HepG2 (cell line): ENCODE data around the gene PDE3B. TPM values are rescaled to one million over a fixed set of nuclear protein-coding genes. Genes with fewer than 3 reads are reported as not detected.
"Not testable (repeated sequence)": the region's sequence is repeated elsewhere in the genome, so short reads cannot be mapped to it uniquely, and the experiment has no call there.

Experiments used
- CHD4 ChIP-seq: fragments of 200-600 bp; sonication (generic); IDR thresholded peaks from 2 replicates; pipeline ENCODE4 v1.7.0; 2017; ENCODE audit warnings: mild to moderate bottlenecking, low read length, borderline replicate concordance
- FOXA3 ChIP-seq: IDR thresholded peaks from 2 replicates; pipeline ENCODE4 v1.6.1; 2016; ENCODE audit warnings: missing genetic modification reagents, missing compliant biosample characterization
- FOXJ3 ChIP-seq: sonication (generic); formaldehyde crosslinking; IDR thresholded peaks from 2 replicates; pipeline ENCODE4 v1.4.0; 2020; ENCODE audit warnings: missing genetic modification reagents, mild to moderate bottlenecking, borderline replicate concordance
- FOXO1 ChIP-seq: sonication (generic); formaldehyde crosslinking; IDR thresholded peaks from 2 replicates; pipeline ENCODE4 v1.4.0; 2020; ENCODE audit warnings: missing genetic modification reagents
- FOXP1 ChIP-seq, 2 experiments: fragments of 450-650 bp in 1 of 2; IDR thresholded peaks; 2 replicates each; pipeline ENCODE4 v1.6.1; 2017 to 2018; ENCODE audit warnings: antibody characterized with exemption in 1 of 2
- FOXP4 ChIP-seq: sonication (generic); formaldehyde crosslinking; IDR thresholded peaks from 2 replicates; pipeline ENCODE4 v1.4.0; 2020; ENCODE audit warnings: missing genetic modification reagents
- GATA4 ChIP-seq: sonication (generic); IDR thresholded peaks from 2 replicates; pipeline ENCODE4 v1.6.1; 2016; ENCODE audit warnings: antibody characterized with exemption, low read depth, borderline replicate concordance
- GATAD2A ChIP-seq: IDR thresholded peaks from 2 replicates; pipeline ENCODE4 v1.6.1; 2016
- HMG20A ChIP-seq: IDR thresholded peaks from 2 replicates; pipeline ENCODE4 v1.6.1; 2016; ENCODE audit warnings: borderline replicate concordance
- HNF4A ChIP-seq: sonication (generic); formaldehyde crosslinking; IDR thresholded peaks from 2 replicates; pipeline ENCODE4 v1.4.0; 2020; ENCODE audit warnings: missing genetic modification reagents
- HNF4G ChIP-seq, 2 experiments: sonication (generic) in 1 of 2; formaldehyde crosslinking in 1 of 2; IDR thresholded peaks; 2 replicates each; pipeline versions ENCODE4 v1.4.0 to v1.6.1; 2011 to 2020; ENCODE audit warnings: borderline replicate concordance in 2 of 2, low read depth in 2 of 2, mild to moderate bottlenecking in 2 of 2, low read length in 1 of 2, missing genetic modification reagents in 1 of 2, moderate library complexity in 1 of 2
- ISL2 ChIP-seq: sonication (generic); formaldehyde crosslinking; IDR thresholded peaks from 2 replicates; pipeline ENCODE4 v1.5.0; 2020; ENCODE audit warnings: missing genetic modification reagents
- MED1 ChIP-seq: sonication (generic); formaldehyde crosslinking; IDR thresholded peaks from 2 replicates; pipeline ENCODE4 v1.4.0; 2020; ENCODE audit warnings: missing genetic modification reagents
- NCOA2 ChIP-seq: sonication (generic); formaldehyde crosslinking; IDR thresholded peaks from 2 replicates; pipeline ENCODE4 v1.8.0; 2022; ENCODE audit warnings: inconsistent platforms
- NR2F2 ChIP-seq: IDR thresholded peaks from 2 replicates; pipeline ENCODE4 v1.6.1; 2012; ENCODE audit warnings: low read depth, inconsistent platforms, borderline replicate concordance
- NR2F6 ChIP-seq, 2 experiments: IDR thresholded peaks; 2 replicates each; pipeline ENCODE4 v1.6.1; 2016; ENCODE audit warnings: antibody characterized with exemption in 1 of 2, mild to moderate bottlenecking in 1 of 2
- PATZ1 ChIP-seq: sonication (generic); formaldehyde crosslinking; IDR thresholded peaks from 2 replicates; pipeline ENCODE4 v1.4.0; 2020; ENCODE audit warnings: missing genetic modification reagents
- POGZ ChIP-seq: sonication (generic); formaldehyde crosslinking; IDR thresholded peaks from 2 replicates; pipeline ENCODE4 v1.4.0; 2020; ENCODE audit warnings: mild to moderate bottlenecking, missing genetic modification reagents
- RARA ChIP-seq: IDR thresholded peaks from 2 replicates; pipeline ENCODE4 v1.6.1; 2016; ENCODE audit warnings: missing genetic modification reagents, missing compliant biosample characterization
- SOX13 ChIP-seq, 3 experiments: fragments of 450-650 bp in 1 of 3; sonication (generic) in 1 of 3; formaldehyde crosslinking in 1 of 3; IDR thresholded peaks in 2 of 3; conservative IDR thresholded peaks in 1 of 3; 2 replicates each; pipeline versions ENCODE4 v1.5.0 to v1.6.1; 2016 to 2020; ENCODE audit warnings: antibody characterized with exemption in 1 of 3, mild to moderate bottlenecking in 1 of 3, missing compliant biosample characterization in 1 of 3, missing genetic modification reagents in 1 of 3, moderate library complexity in 1 of 3
- SOX5 ChIP-seq: IDR thresholded peaks from 2 replicates; pipeline ENCODE4 v1.6.1; 2016; ENCODE audit warnings: borderline replicate concordance
- SOX6 ChIP-seq, 2 experiments: fragments of 450-650 bp in 1 of 2; sonication (generic) in 1 of 2; formaldehyde crosslinking in 1 of 2; IDR thresholded peaks; 2 replicates each; pipeline versions ENCODE4 v1.4.0 to v1.6.1; 2017 to 2020; ENCODE audit warnings: antibody characterized with exemption in 1 of 2, mild to moderate bottlenecking in 1 of 2, missing genetic modification reagents in 1 of 2
- TEAD3 ChIP-seq: optimal IDR thresholded peaks from 2 replicates; pipeline ENCODE3; 2016; ENCODE audit warnings: borderline replicate concordance
- ZMYM4 ChIP-seq: sonication (generic); formaldehyde crosslinking; IDR thresholded peaks from 2 replicates; pipeline ENCODE4 v1.8.1; 2023; ENCODE audit warnings: mild to moderate bottlenecking, missing genetic modification reagents
- ZNF784 ChIP-seq: sonication (generic); formaldehyde crosslinking; IDR thresholded peaks from 2 replicates; pipeline ENCODE4 v1.5.1; 2020; ENCODE audit warnings: missing genetic modification reagents, mild to moderate bottlenecking, borderline replicate concordance
- polyA plus RNA-seq, 8 experiments: library from polyadenylated mRNA; depleted of rRNA in 3 of 8; stranded (reverse) in 7 of 8; unstranded in 1 of 8; fragments of >200 nt; fragmentation: Illumina TruSeq in 4 of 8; extraction: Trizol in 4 of 8; gene quantifications; 2 replicates each; pipeline versions ENCODE4 v1.2.1 to v1.2.3, GENCODE V29; 2011 to 2016; ENCODE audit warnings: low read depth in 4 of 8, missing spikeins in 1 of 8, mixed read lengths in 1 of 8; ENCODE audit not compliant: insufficient read depth in 1 of 8
- total RNA-seq, 5 experiments: library from RNA; depleted of rRNA; stranded (reverse); fragments of >200 nt; fragmentation: Illumina TruSeq; extraction: Trizol; gene quantifications; 2 replicates each; pipeline ENCODE4 v1.2.3, GENCODE V29; 2016; ENCODE audit warnings: low read depth in 1 of 5

Gene PDE3B
- total and polyA plus RNA-seq, 2 of the 13 experiments (the other 11 are each of a cell fraction or from before 2014, with no cell fraction given): 14.1 to 26.5 TPM

GRCh38 chr11:14684234-14684915 is 40.8 kb downstream of the PDE3B start (continued):
- TF ChIP-seq FOXP4 (CRISPR knock-in tag): peak; percentile 35
- TF ChIP-seq POGZ: peak; percentile 79
- TF ChIP-seq ZNF784: 0 out of 2 replicates have a peak, but pooled peaks have one; percentile 32
- TF ChIP-seq FOXA3 (CRISPR knock-in tag): peak; percentile 52
- TF ChIP-seq HMG20A (CRISPR knock-in tag): peak; percentile 23; the same call in 1 of the 2 replicates
- TF ChIP-seq NR2F6 (IDR thresholded peaks at IDR 0.05): peak; percentile 61; the same call in 1 of the 2 replicates
- TF ChIP-seq NR2F6 (CRISPR knock-in tag; IDR thresholded peaks at IDR 0.05): peak; percentile 44
- peak; percentile 5 for TF ChIP-seq TEAD3 (CRISPR knock-in tag)
- 0 out of 2 replicates have a peak, but pooled peaks have one; percentile 16 for TF ChIP-seq MED1 (CRISPR knock-in tag)
- TF ChIP-seq NCOA2 (CRISPR knock-in tag): peak; percentile 58
- TF ChIP-seq GATA4: peak; percentile 34; the same call in 1 of the 2 replicates
- TF ChIP-seq RARA (CRISPR knock-in tag): peak; percentile 56; the same call in 1 of the 2 replicates
- TF ChIP-seq GATAD2A (CRISPR knock-in tag): peak; percentile 63
- TF ChIP-seq NR2F2: peak; percentile 49; the same call in 1 of the 2 replicates
- peak; percentile 72 for TF ChIP-seq ZMYM4 (CRISPR knock-in tag)
- peak; percentile 77; the same call in 1 of the 2 replicates for TF ChIP-seq PATZ1 (CRISPR knock-in tag)
- TF ChIP-seq SOX13 (IDR thresholded peaks at IDR 0.05): peak; percentile 46; the same call in 1 of the 2 replicates
- TF ChIP-seq SOX13 (CRISPR knock-in tag; conservative IDR thresholded peaks at IDR 0.05 in 1 of 2, IDR thresholded peaks at IDR 0.05 in 1 of 2): peak in 1 of 2 experiments; percentile 88; a peak in 2 of 4 replicates
- peak; percentile 69 for TF ChIP-seq ISL2 (CRISPR knock-in tag)
- not testable (repeated sequence) for TF ChIP-seq SOX6 (IDR thresholded peaks at IDR 0.05); HNF4G (CRISPR knock-in tag; IDR thresholded peaks at IDR 0.05; ENCODE audit: borderline replicate concordance, low read depth); FOXP1 (IDR thresholded peaks at IDR 0.05)
- TF ChIP-seq SOX6 (CRISPR knock-in tag; IDR thresholded peaks at IDR 0.05): peak; percentile 86
- 0 out of 2 replicates have a peak, but pooled peaks have one; percentile 24 for TF ChIP-seq HNF4G (IDR thresholded peaks at IDR 0.05; ENCODE audit: borderline replicate concordance, low read depth, low read length)
- peak; percentile 85 for TF ChIP-seq SOX5 (CRISPR knock-in tag)
- 0 out of 2 replicates have a peak, but pooled peaks have one; percentile 15 for TF ChIP-seq CHD4
- peak; percentile 80 for TF ChIP-seq HNF4A (CRISPR knock-in tag)
- peak; percentile 20; the same call in 1 of the 2 replicates for TF ChIP-seq FOXJ3 (CRISPR knock-in tag)
- TF ChIP-seq FOXP1 (CRISPR knock-in tag; IDR thresholded peaks at IDR 0.05): peak; percentile 53; the same call in 1 of the 2 replicates
- peak; percentile 35; the same call in 1 of the 2 replicates for TF ChIP-seq FOXO1 (CRISPR knock-in tag)
